IMR-90 (cell line): ENCODE data around the gene TNIP1. TPM values are rescaled to one million over a fixed set of nuclear protein-coding genes. Genes with fewer than 3 reads are reported as not detected.
A peak's percentile ranks its signal among the peaks of the same experiment; 100 is the strongest.

Source experiments
- ATAC-seq: fragments of 200-7000 bp; cut with Tn5 transposase; 2 replicates; pipeline ENCODE4 v1.9.1; 2020; ENCODE audit warnings: low read depth, mild to moderate bottlenecking, moderate library complexity
- BruUV-seq: library from RNA; stranded (reverse); fragments of 400-500 nt; replicated peaks from 2 replicates; lab custom pipeline; 2021; lab: Mats Ljungman, UMichigan
- CTCF ChIA-PET: fragments of 300-600 bp; formaldehyde crosslinking; extraction: SDS; loops from one replicate; lab custom pipeline; 2021; ENCODE audit warnings: antibody characterized with exemption; lab: Yijun Ruan, JAX
- POLR2A ChIA-PET: fragments of 300-600 bp; sonication (Branson Sonifier 250); formaldehyde crosslinking; loops from one replicate; lab custom pipeline; 2022; ENCODE audit warnings: antibody characterized with exemption; ENCODE audit not compliant: unreplicated experiment; lab: Charles Lee
- DNase-seq: peaks from one replicate; pipeline ENCODE4 v3.0.0; 2013
- H2AFZ ChIP-seq: replicated peaks from 2 replicates; pipeline ENCODE3; 2013; ENCODE audit warnings: low read length, mild to moderate bottlenecking; ENCODE audit not compliant: poor library complexity
- H2AK5ac ChIP-seq: 2 replicates; pipeline ENCODE4 v1.6.1; 2013; ENCODE audit warnings: low read depth, low read length, inconsistent platforms
- H2AK9ac ChIP-seq: replicated peaks from 2 replicates; pipeline ENCODE3; 2013; ENCODE audit warnings: mild to moderate bottlenecking, low read depth, low read length, moderate library complexity; ENCODE audit not compliant: poor library complexity
- H2BK120ac ChIP-seq: 2 replicates; pipeline ENCODE4 v1.6.1; 2013; ENCODE audit warnings: low read depth, low read length, inconsistent platforms
- H2BK15ac ChIP-seq: 3 replicates; pipeline ENCODE4 v1.6.1; 2013; ENCODE audit warnings: low read depth, low read length, inconsistent platforms
- H2BK20ac ChIP-seq: 2 replicates; pipeline ENCODE4 v1.6.1; 2013; ENCODE audit warnings: low read depth, mild to moderate bottlenecking, inconsistent platforms, low read length, moderate library complexity
- H2BK5ac ChIP-seq: 2 replicates; pipeline ENCODE4 v1.6.1; 2013; ENCODE audit warnings: mild to moderate bottlenecking, low read depth, low read length, inconsistent platforms; ENCODE audit not compliant: poor library complexity, severe bottlenecking
- H3K14ac ChIP-seq: replicated peaks from 2 replicates; pipeline ENCODE4 v1.6.1; 2013; ENCODE audit warnings: low read depth, low read length, inconsistent platforms
- H3K18ac ChIP-seq: 2 replicates; pipeline ENCODE4 v1.6.1; 2013; ENCODE audit warnings: low read depth, low read length, control low read depth
- H3K23ac ChIP-seq: 2 replicates; pipeline ENCODE4 v1.6.1; 2013; ENCODE audit warnings: low read depth, low read length, inconsistent platforms
- H3K27ac ChIP-seq: 2 replicates; pipeline ENCODE4 v1.5.1; 2013; ENCODE audit warnings: mild to moderate bottlenecking, control low read depth, low read length; ENCODE audit not compliant: insufficient read depth
- H3K27me3 ChIP-seq: 2 replicates; pipeline ENCODE4 v1.6.1; 2013; ENCODE audit warnings: low read length; ENCODE audit not compliant: control insufficient read depth, insufficient read depth
- H3K36me3 ChIP-seq: 2 replicates; pipeline ENCODE4 v1.6.1; 2013; ENCODE audit warnings: low read length, mixed read lengths; ENCODE audit not compliant: control insufficient read depth, insufficient read depth
- H3K4ac ChIP-seq: 2 replicates; pipeline ENCODE4 v1.6.1; 2013; ENCODE audit warnings: low read depth, low read length, inconsistent platforms
- H3K4me1 ChIP-seq: 2 replicates; pipeline ENCODE4 v1.6.1; 2013; ENCODE audit warnings: low read length, mixed read lengths; ENCODE audit not compliant: control insufficient read depth, insufficient read depth
- H3K4me2 ChIP-seq: 2 replicates; pipeline ENCODE4 v1.6.1; 2013; ENCODE audit warnings: low read depth, mild to moderate bottlenecking, control low read depth, low read length, moderate library complexity
- H3K4me3 ChIP-seq: 2 replicates; pipeline ENCODE4 v1.5.1; 2013; ENCODE audit warnings: low read depth, mild to moderate bottlenecking, control low read depth, low read length, moderate library complexity; ENCODE audit not compliant: insufficient read depth
- H3K56ac ChIP-seq: 2 replicates; pipeline ENCODE4 v1.6.1; 2013; ENCODE audit warnings: low read length, inconsistent platforms; ENCODE audit not compliant: insufficient read depth; ENCODE audit errors: extremely low read depth
- H3K79me1 ChIP-seq, 2 experiments: 2 replicates each; pipeline ENCODE4 v1.6.1; 2013; ENCODE audit warnings: low read length in 2 of 2, inconsistent platforms in 1 of 2, low read depth in 1 of 2
- H3K9ac ChIP-seq: 2 replicates; pipeline ENCODE4 v1.6.1; 2013; ENCODE audit warnings: low read depth, low read length, control low read depth
- H3K9me1 ChIP-seq: 2 replicates; pipeline ENCODE4 v1.6.1; 2013; ENCODE audit warnings: low read length, inconsistent platforms; ENCODE audit not compliant: insufficient read depth
- H3K9me3 ChIP-seq: 2 replicates; pipeline ENCODE4 v1.6.1; 2013; ENCODE audit warnings: low read length; ENCODE audit not compliant: control insufficient read depth, insufficient read depth
- H4K20me1 ChIP-seq: 2 replicates; pipeline ENCODE4 v1.6.1; 2013; ENCODE audit warnings: low read length, inconsistent platforms; ENCODE audit not compliant: insufficient read depth
- H4K5ac ChIP-seq: 2 replicates; pipeline ENCODE4 v1.6.1; 2013; ENCODE audit warnings: mild to moderate bottlenecking, low read depth, low read length, control low read depth
- H4K8ac ChIP-seq, 2 experiments: 2 replicates each; pipeline ENCODE4 v1.6.1; 2013; ENCODE audit warnings: low read depth in 2 of 2, low read length in 2 of 2, control low read depth in 1 of 2, inconsistent platforms in 1 of 2
- H4K91ac ChIP-seq: 2 replicates; pipeline ENCODE4 v1.6.1; 2013; ENCODE audit warnings: low read depth, low read length, inconsistent platforms; ENCODE audit not compliant: insufficient read depth
- BHLHE40 ChIP-seq: fragments of 150-350 bp; IDR thresholded peaks from 2 replicates; pipeline ENCODE4 v1.6.1; 2016; ENCODE audit warnings: mild to moderate bottlenecking, low read depth, low read length
- CEBPB ChIP-seq: IDR thresholded peaks from 2 replicates; pipeline ENCODE4 v1.6.1; 2012; ENCODE audit warnings: low read depth, low read length, improper control_type of control experiment
- CHD1 ChIP-seq: IDR thresholded peaks from 2 replicates; pipeline ENCODE4 v1.6.1; 2012; ENCODE audit warnings: low read depth, low read length, improper control_type of control experiment
- FOS ChIP-seq: fragments of 150-350 bp; IDR thresholded peaks from 2 replicates; pipeline ENCODE4 v1.6.1; 2016; ENCODE audit warnings: low read depth, low read length
- MAFK ChIP-seq: IDR thresholded peaks from 2 replicates; pipeline ENCODE4 v1.6.1; 2012; ENCODE audit warnings: low read depth, low read length, improper control_type of control experiment
- MAZ ChIP-seq: IDR thresholded peaks from 2 replicates; pipeline ENCODE4 v1.6.1; 2012; ENCODE audit warnings: low read depth, mild to moderate bottlenecking, low read length, improper control_type of control experiment, moderate library complexity, borderline replicate concordance
- MXI1 ChIP-seq: IDR thresholded peaks from 2 replicates; pipeline ENCODE4 v1.6.1; 2012; ENCODE audit warnings: low read depth, mild to moderate bottlenecking, low read length, moderate library complexity, borderline replicate concordance
- NFE2L2 ChIP-seq: fragments of 150-350 bp; IDR thresholded peaks from 2 replicates; pipeline ENCODE4 v1.6.1; 2016; ENCODE audit warnings: low read depth, mild to moderate bottlenecking, low read length
- POLR2A ChIP-seq: IDR thresholded peaks from 2 replicates; pipeline ENCODE4 v1.6.1; 2012; ENCODE audit warnings: mild to moderate bottlenecking, low read depth, low read length
- RAD21 ChIP-seq: IDR thresholded peaks from 2 replicates; pipeline ENCODE4 v1.6.1; 2012; ENCODE audit warnings: low read length, improper control_type of control experiment
- RCOR1 ChIP-seq: IDR thresholded peaks from 2 replicates; pipeline ENCODE4 v1.6.1; 2012; ENCODE audit warnings: mild to moderate bottlenecking, low read length, improper control_type of control experiment; ENCODE audit not compliant: insufficient replicate concordance
- RFX5 ChIP-seq: IDR thresholded peaks from 2 replicates; pipeline ENCODE4 v1.8.0; 2012; ENCODE audit warnings: low read depth, mild to moderate bottlenecking, low read length, moderate library complexity
- SMC3 ChIP-seq: fragments of 150-350 bp; IDR thresholded peaks from 2 replicates; pipeline ENCODE4 v1.6.1; 2016; ENCODE audit warnings: low read depth, mild to moderate bottlenecking, antibody characterized with exemption, low read length, moderate library complexity
- USF2 ChIP-seq: fragments of 150-350 bp; IDR thresholded peaks from 2 replicates; pipeline ENCODE4 v1.6.1; 2017; ENCODE audit warnings: mild to moderate bottlenecking, antibody characterized with exemption, low read length, low read depth
- WGBS, 2 experiments: methylation state at CpG; one replicate each; pipeline versions ENCODE4 v1.1.5 to v1.1.7; 2013; ENCODE audit warnings: missing lambda C conversion rate in 2 of 2; ENCODE audit not compliant: insufficient read length in 1 of 2; ENCODE audit errors: extremely low coverage in 2 of 2; 5-methylcytosine and 5-hydroxymethylcytosine counted together
- dilution Hi-C: fragments of 300-500 bp; cut with HindIII; formaldehyde crosslinking; loops from one replicate; pipeline ENCODE4 v1.14.3; 2018; ENCODE audit warnings: low sequenced_read_pairs; ENCODE audit not compliant: unreplicated experiment
- in situ Hi-C: fragments of 300-500 bp; cut with MboI; formaldehyde crosslinking; loops from 3 replicates; pipeline ENCODE4 v1.14.3; 2019; ENCODE audit warnings: low sequenced_read_pairs, inconsistent platforms, mixed read lengths
- intact Hi-C: fragments of 100-400 bp; cut with micrococcal nuclease; formaldehyde crosslinking; loops from 2 replicates; pipeline ENCODE4 v1.10.0; 2022
- polyA plus RNA-seq, 3 experiments: library from polyadenylated mRNA; depleted of rRNA; stranded (reverse); fragments of >200 nt; gene quantifications; 2 replicates each; pipeline ENCODE4 v1.2.3, GENCODE V29; 2012; ENCODE audit warnings: low replicate concordance in 1 of 3
- total RNA-seq: library from RNA; depleted of rRNA; stranded (reverse); fragments of >200 nt; gene quantifications from 2 replicates; pipeline ENCODE4 v1.2.3, GENCODE V29; 2012
- TF ChIP-seq, protein P1 (sequence below): fragments of 150-350 bp; IDR thresholded peaks from 2 replicates; pipeline ENCODE4 v1.6.1; 2016; ENCODE audit warnings: low read depth, mild to moderate bottlenecking, low read length, moderate library complexity, borderline replicate concordance
- TF ChIP-seq, protein P2 (sequence below): conservative IDR thresholded peaks from 2 replicates; pipeline ENCODE4 v1.5.1; 2012; ENCODE audit warnings: mild to moderate bottlenecking, low read depth, low read length, improper control_type of control experiment

Gene TNIP1
- total and polyA plus RNA-seq, 2 of the 4 experiments (the other 2 are of a cell fraction): 63.8 to 92.8 TPM

- no peak overlapping the region for H3K27ac ChIP-seq
- POLR2A ChIA-PET: no interaction called here
Measured at GRCh38 chr5:151040211-151040747, 40.6 kb downstream of the TNIP1 start.

More at GRCh38 chr5:151040211-151040747, 40.6 kb downstream of the TNIP1 start:
- H4K5ac ChIP-seq: no peak overlapping the region
- no peak overlapping the region for H4K91ac ChIP-seq
- no peaks in the 10 kb centered on the region for H3K9me3 ChIP-seq
- H3K36me3 ChIP-seq: peaks cover 54% of the 10 kb centered on the region
- no peak overlapping the region for H4K8ac ChIP-seq
- TF ChIP-seq MXI1 (no peak), CHD1 (no peak), SMC3 (no peak), MAZ (no peak), RAD21 (no peak), MAFK (no peak), BHLHE40 (no peak), RCOR1 (no peak), FOS (no peak), RFX5 (no peak), USF2 (no peak), NFE2L2 (no peak), POLR2A (no peak), CEBPB (no peak)
- TF ChIP-seq, protein P1, sequence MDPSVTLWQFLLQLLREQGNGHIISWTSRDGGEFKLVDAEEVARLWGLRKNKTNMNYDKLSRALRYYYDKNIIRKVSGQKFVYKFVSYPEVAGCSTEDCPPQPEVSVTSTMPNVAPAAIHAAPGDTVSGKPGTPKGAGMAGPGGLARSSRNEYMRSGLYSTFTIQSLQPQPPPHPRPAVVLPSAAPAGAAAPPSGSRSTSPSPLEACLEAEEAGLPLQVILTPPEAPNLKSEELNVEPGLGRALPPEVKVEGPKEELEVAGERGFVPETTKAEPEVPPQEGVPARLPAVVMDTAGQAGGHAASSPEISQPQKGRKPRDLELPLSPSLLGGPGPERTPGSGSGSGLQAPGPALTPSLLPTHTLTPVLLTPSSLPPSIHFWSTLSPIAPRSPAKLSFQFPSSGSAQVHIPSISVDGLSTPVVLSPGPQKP: no peak
- TF ChIP-seq, protein P2, sequence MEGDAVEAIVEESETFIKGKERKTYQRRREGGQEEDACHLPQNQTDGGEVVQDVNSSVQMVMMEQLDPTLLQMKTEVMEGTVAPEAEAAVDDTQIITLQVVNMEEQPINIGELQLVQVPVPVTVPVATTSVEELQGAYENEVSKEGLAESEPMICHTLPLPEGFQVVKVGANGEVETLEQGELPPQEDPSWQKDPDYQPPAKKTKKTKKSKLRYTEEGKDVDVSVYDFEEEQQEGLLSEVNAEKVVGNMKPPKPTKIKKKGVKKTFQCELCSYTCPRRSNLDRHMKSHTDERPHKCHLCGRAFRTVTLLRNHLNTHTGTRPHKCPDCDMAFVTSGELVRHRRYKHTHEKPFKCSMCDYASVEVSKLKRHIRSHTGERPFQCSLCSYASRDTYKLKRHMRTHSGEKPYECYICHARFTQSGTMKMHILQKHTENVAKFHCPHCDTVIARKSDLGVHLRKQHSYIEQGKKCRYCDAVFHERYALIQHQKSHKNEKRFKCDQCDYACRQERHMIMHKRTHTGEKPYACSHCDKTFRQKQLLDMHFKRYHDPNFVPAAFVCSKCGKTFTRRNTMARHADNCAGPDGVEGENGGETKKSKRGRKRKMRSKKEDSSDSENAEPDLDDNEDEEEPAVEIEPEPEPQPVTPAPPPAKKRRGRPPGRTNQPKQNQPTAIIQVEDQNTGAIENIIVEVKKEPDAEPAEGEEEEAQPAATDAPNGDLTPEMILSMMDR: no peak
- no peak overlapping the region for H2BK15ac ChIP-seq
- peaks cover 22% of the 10 kb centered on the region for H3K9me1 ChIP-seq
- no peak overlapping the region for H3K4me3 ChIP-seq
- peak overlapping the region; percentile 42; the same call in 1 of the 2 replicates for H3K14ac ChIP-seq
- peak; percentile 21; the same call in 1 of the 2 replicates for ATAC-seq
- no peak overlapping the region for H2BK120ac ChIP-seq
- CTCF ChIA-PET: interaction anchor here (1.2 kb wide), 1 partner anchor 76 kb away, joined by 3 read pairs; no protein-coding TSS in a partner anchor
- in situ Hi-C loops: no loop called here
- peak; percentile 33 for DNase-seq
- H3K4me1 ChIP-seq: peaks cover 27% of the 10 kb centered on the region
- no peaks in the 10 kb centered on the region for H3K27me3 ChIP-seq
- H2AK5ac ChIP-seq: no peak overlapping the region
- no peak overlapping the region for H3K18ac ChIP-seq
- H4K20me1 ChIP-seq: peaks cover 18% of the 10 kb centered on the region
- dilution Hi-C loops: no loop called here
- peaks cover 0 to 35% of the 10 kb centered on the region in 2 experiments; a peak in 2 of 4 replicates for H3K79me1 ChIP-seq
- BruUV-seq: no TSS peak
- no peak overlapping the region for H3K56ac ChIP-seq
- no peak overlapping the region for H2AFZ ChIP-seq
- intact Hi-C loops: no loop called here
- no peak overlapping the region for H3K4me2 ChIP-seq
- no peak overlapping the region for H2BK20ac ChIP-seq
- no peak overlapping the region for H3K23ac ChIP-seq
- peak overlapping the region; percentile 45 for H2AK9ac ChIP-seq
- H3K4ac ChIP-seq: no peak overlapping the region
- no peak overlapping the region for H2BK5ac ChIP-seq
- H3K9ac ChIP-seq: no peak overlapping the region
- WGBS, 2 experiments: 76% methylated on average over 3 of the region's 8 CpGs; no CpG with 5 or more reads in 1 of the 2 experiments
